ENCODE data around the gene IL17F.
A peak's percentile ranks its signal among the peaks of the same experiment; 100 is the strongest.

Gene IL17F

GRCh38 chr6:52271852-52272460 is 27.7 kb upstream of the IL17F start:
- Histone ChIP-seq H3K27me3 (ENCODE audit: control insufficient read depth, insufficient read depth, low read length) (no peaks in the 10 kb centered on the region), H3K36me3 (ENCODE audit: control insufficient read depth, insufficient read depth, low read length) (peaks cover 47% of the 10 kb centered on the region), H3K4me3 (ENCODE audit: low read length) (no peak overlapping the region), H3K9me3 (ENCODE audit: control insufficient read depth, insufficient read depth, low read length) (no peaks in the 10 kb centered on the region), H3K4me1 (ENCODE audit: control insufficient read depth, insufficient read depth, low read length) (no peaks in the 10 kb centered on the region), H3K27ac (ENCODE audit: low read length) (no peak overlapping the region)
- no CpG with 5 or more reads among the region's 9 CpGs for WGBS (ENCODE audit: insufficient coverage, insufficient read length)
- no peak for DNase-seq (ENCODE audit: low read depth, low spot score)

- H3K4me1 ChIP-seq (ENCODE audit: control insufficient read depth, insufficient read depth, low read length), result no peaks in the 10 kb centered on the region
- no peak overlapping the region for H3K27ac ChIP-seq (ENCODE audit: low read length)
- H3K9me3 ChIP-seq (ENCODE audit: control insufficient read depth, insufficient read depth, low read length), result no peaks in the 10 kb centered on the region
- no peaks in the 10 kb centered on the region for H3K27me3 ChIP-seq (ENCODE audit: control insufficient read depth, insufficient read depth, low read length)
- peaks cover 47% of the 10 kb centered on the region; the same call in 1 of the 2 replicates for H3K36me3 ChIP-seq (ENCODE audit: control insufficient read depth, insufficient read depth, low read length)
- peak; percentile 39 for DNase-seq (ENCODE audit: low read depth, low spot score)
- no peak overlapping the region for H3K4me3 ChIP-seq (ENCODE audit: low read length)
- no CpG with 5 or more reads among the region's 11 CpGs for WGBS (ENCODE audit: insufficient coverage, insufficient read length)
Measured at GRCh38 chr6:52263709-52264540, 19.6 kb upstream of the IL17F start.

- Histone ChIP-seq H3K27me3 (ENCODE audit: control insufficient read depth, insufficient read depth, low read length) (no peaks in the 10 kb centered on the region), H3K9me3 (ENCODE audit: control insufficient read depth, insufficient read depth, low read length) (no peaks in the 10 kb centered on the region), H3K4me1 (ENCODE audit: control insufficient read depth, insufficient read depth, low read length) (no peaks in the 10 kb centered on the region), H3K36me3 (ENCODE audit: control insufficient read depth, insufficient read depth, low read length) (peaks cover 38% of the 10 kb centered on the region; the same call in 1 of the 2 replicates), H3K4me3 (ENCODE audit: low read length) (no peak overlapping the region), H3K27ac (ENCODE audit: low read length) (no peak overlapping the region)
- DNase-seq (ENCODE audit: low read depth, low spot score), result no peak
- WGBS (ENCODE audit: insufficient coverage, insufficient read length), result no CpG with 5 or more reads among the region's 9 CpGs
Measured at GRCh38 chr6:52262620-52263344, 18.5 kb upstream of the IL17F start.

- H3K27me3 ChIP-seq (ENCODE audit: control insufficient read depth, insufficient read depth, low read length), result no peaks in the 10 kb centered on the region
- no peak overlapping the region for H3K27ac ChIP-seq (ENCODE audit: low read length)
- no peaks in the 10 kb centered on the region for H3K9me3 ChIP-seq (ENCODE audit: control insufficient read depth, insufficient read depth, low read length)
- peaks cover 31% of the 10 kb centered on the region; the same call in 1 of the 2 replicates for H3K36me3 ChIP-seq (ENCODE audit: control insufficient read depth, insufficient read depth, low read length)
- H3K4me1 ChIP-seq (ENCODE audit: control insufficient read depth, insufficient read depth, low read length), result no peaks in the 10 kb centered on the region
- WGBS (ENCODE audit: insufficient coverage, insufficient read length), result no CpG with 5 or more reads among the region's 6 CpGs
- no peak overlapping the region for H3K4me3 ChIP-seq (ENCODE audit: low read length)
- DNase-seq (ENCODE audit: low read depth, low spot score), result no peak
Measured at GRCh38 chr6:52261229-52261628, 16.9 kb upstream of the IL17F start.

GRCh38 chr6:52260634-52261033 is 16.3 kb upstream of the IL17F start:
- H3K36me3 ChIP-seq (ENCODE audit: control insufficient read depth, insufficient read depth, low read length), result peaks cover 27% of the 10 kb centered on the region; the same call in 1 of the 2 replicates
- WGBS (ENCODE audit: insufficient coverage, insufficient read length), result no CpG with 5 or more reads among the region's 3 CpGs
- H3K9me3 ChIP-seq (ENCODE audit: control insufficient read depth, insufficient read depth, low read length), result no peaks in the 10 kb centered on the region
- no peaks in the 10 kb centered on the region for H3K27me3 ChIP-seq (ENCODE audit: control insufficient read depth, insufficient read depth, low read length)
- no peak overlapping the region for H3K4me3 ChIP-seq (ENCODE audit: low read length)
- H3K4me1 ChIP-seq (ENCODE audit: control insufficient read depth, insufficient read depth, low read length), result no peaks in the 10 kb centered on the region
- DNase-seq (ENCODE audit: low read depth, low spot score), result no peak
- H3K27ac ChIP-seq (ENCODE audit: low read length), result no peak overlapping the region

- no CpG with 5 or more reads among the region's 2 CpGs for WGBS (ENCODE audit: insufficient coverage, insufficient read length)
- no peak overlapping the region for H3K4me3 ChIP-seq (ENCODE audit: low read length)
- DNase-seq (ENCODE audit: low read depth, low spot score), result no peak
- H3K4me1 ChIP-seq (ENCODE audit: control insufficient read depth, insufficient read depth, low read length), result no peaks in the 10 kb centered on the region; the same call in 1 of the 2 replicates
- no peak overlapping the region for H3K27ac ChIP-seq (ENCODE audit: low read length)
- no peaks in the 10 kb centered on the region for H3K27me3 ChIP-seq (ENCODE audit: control insufficient read depth, insufficient read depth, low read length)
- no peaks in the 10 kb centered on the region for H3K9me3 ChIP-seq (ENCODE audit: control insufficient read depth, insufficient read depth, low read length)
- no peaks in the 10 kb centered on the region; the same call in 1 of the 2 replicates for H3K36me3 ChIP-seq (ENCODE audit: control insufficient read depth, insufficient read depth, low read length)
Measured at GRCh38 chr6:52255434-52255833, 11.1 kb upstream of the IL17F start.

GRCh38 chr6:52254731-52255378 is 10.6 kb upstream of the IL17F start:
- Histone ChIP-seq H3K27me3 (ENCODE audit: control insufficient read depth, insufficient read depth, low read length) (no peaks in the 10 kb centered on the region), H3K36me3 (ENCODE audit: control insufficient read depth, insufficient read depth, low read length) (no peaks in the 10 kb centered on the region), H3K4me1 (ENCODE audit: control insufficient read depth, insufficient read depth, low read length) (no peaks in the 10 kb centered on the region; the same call in 1 of the 2 replicates), H3K27ac (ENCODE audit: low read length) (no peak overlapping the region), H3K9me3 (ENCODE audit: control insufficient read depth, insufficient read depth, low read length) (no peaks in the 10 kb centered on the region), H3K4me3 (ENCODE audit: low read length) (no peak overlapping the region)
- no peak for DNase-seq (ENCODE audit: low read depth, low spot score)
- no CpG with 5 or more reads among the region's 8 CpGs for WGBS (ENCODE audit: insufficient coverage, insufficient read length)

- Histone ChIP-seq H3K27me3 (ENCODE audit: control insufficient read depth, insufficient read depth, low read length) (no peaks in the 10 kb centered on the region), H3K9me3 (ENCODE audit: control insufficient read depth, insufficient read depth, low read length) (no peaks in the 10 kb centered on the region), H3K27ac (ENCODE audit: low read length) (no peak overlapping the region), H3K4me3 (ENCODE audit: low read length) (no peak overlapping the region), H3K36me3 (ENCODE audit: control insufficient read depth, insufficient read depth, low read length) (no peaks in the 10 kb centered on the region), H3K4me1 (ENCODE audit: control insufficient read depth, insufficient read depth, low read length) (no peaks in the 10 kb centered on the region; the same call in 1 of the 2 replicates)
- no CpG with 5 or more reads among the region's 9 CpGs for WGBS (ENCODE audit: insufficient coverage, insufficient read length)
- DNase-seq (ENCODE audit: low read depth, low spot score), result no peak
Measured at GRCh38 chr6:52253494-52253893, 9.2 kb upstream of the IL17F start.

- Histone ChIP-seq H3K36me3 (ENCODE audit: control insufficient read depth, insufficient read depth, low read length) (no peaks in the 10 kb centered on the region), H3K4me1 (ENCODE audit: control insufficient read depth, insufficient read depth, low read length) (no peaks in the 10 kb centered on the region; the same call in 1 of the 2 replicates), H3K9me3 (ENCODE audit: control insufficient read depth, insufficient read depth, low read length) (no peaks in the 10 kb centered on the region), H3K4me3 (ENCODE audit: low read length) (no peak overlapping the region), H3K27me3 (ENCODE audit: control insufficient read depth, insufficient read depth, low read length) (no peaks in the 10 kb centered on the region), H3K27ac (ENCODE audit: low read length) (no peak overlapping the region)
- DNase-seq (ENCODE audit: low read depth, low spot score), result no peak
Measured at GRCh38 chr6:52251113-52251512, 6.8 kb upstream of the IL17F start.

GRCh38 chr6:52249078-52249477 is 4.8 kb upstream of the IL17F start:
- no peaks in the 10 kb centered on the region for H3K9me3 ChIP-seq (ENCODE audit: control insufficient read depth, insufficient read depth, low read length)
- no peak overlapping the region for H3K4me3 ChIP-seq (ENCODE audit: low read length)
- no peaks in the 10 kb centered on the region for H3K27me3 ChIP-seq (ENCODE audit: control insufficient read depth, insufficient read depth, low read length)
- H3K27ac ChIP-seq (ENCODE audit: low read length), result no peak overlapping the region
- no peaks in the 10 kb centered on the region for H3K36me3 ChIP-seq (ENCODE audit: control insufficient read depth, insufficient read depth, low read length)
- WGBS (ENCODE audit: insufficient coverage, insufficient read length), result no CpG with 5 or more reads among the region's 2 CpGs
- no peaks in the 10 kb centered on the region; the same call in 1 of the 2 replicates for H3K4me1 ChIP-seq (ENCODE audit: control insufficient read depth, insufficient read depth, low read length)
- no peak for DNase-seq (ENCODE audit: low read depth, low spot score)
